GM21717 (cell line): Measurements from ENCODE around the gene HS2ST1.

Experiments used
- ATAC-seq: cut with Tn5 transposase; IDR thresholded peaks from one replicate; pipeline ENCODE4 v1.9.1; 2021; ENCODE audit warnings: mild to moderate bottlenecking, moderate library complexity; ENCODE audit not compliant: unreplicated experiment

Gene HS2ST1

DNA sequence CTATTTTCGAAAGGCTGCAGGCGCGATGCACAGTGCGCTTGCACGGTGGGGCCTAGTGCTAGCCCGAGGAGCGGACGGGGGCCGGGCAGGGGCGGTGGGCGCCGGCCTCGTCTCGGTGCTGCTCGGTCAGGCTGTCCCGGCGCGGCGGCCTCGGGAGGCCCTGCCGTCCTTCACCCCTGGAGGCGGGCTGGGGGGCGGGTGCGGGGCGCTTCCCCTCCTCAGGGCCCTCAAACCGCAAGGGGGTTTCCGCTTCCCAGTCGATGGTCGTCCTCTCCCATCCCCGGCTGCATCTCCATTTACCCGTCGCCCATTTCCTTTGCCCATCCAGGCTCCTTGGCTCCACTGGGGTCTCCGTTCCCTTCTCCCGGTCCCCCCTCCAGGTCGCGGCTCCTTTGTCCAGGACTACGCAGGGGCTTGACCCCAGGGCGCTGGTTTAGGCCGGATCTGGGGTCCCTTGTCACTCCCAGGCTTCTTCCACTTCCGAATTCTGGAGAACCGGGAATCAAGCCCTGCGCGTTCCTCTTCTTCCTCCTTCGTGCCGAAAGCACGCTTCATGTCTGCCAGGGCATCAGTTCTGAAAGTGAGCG, 217.9 kb downstream of the HS2ST1 start:
- ATAC-seq: peak; percentile 18

GRCh38 chr1:87134061-87134460, 219.6 kb downstream of the HS2ST1 start:
- ATAC-seq: no peak

DNA sequence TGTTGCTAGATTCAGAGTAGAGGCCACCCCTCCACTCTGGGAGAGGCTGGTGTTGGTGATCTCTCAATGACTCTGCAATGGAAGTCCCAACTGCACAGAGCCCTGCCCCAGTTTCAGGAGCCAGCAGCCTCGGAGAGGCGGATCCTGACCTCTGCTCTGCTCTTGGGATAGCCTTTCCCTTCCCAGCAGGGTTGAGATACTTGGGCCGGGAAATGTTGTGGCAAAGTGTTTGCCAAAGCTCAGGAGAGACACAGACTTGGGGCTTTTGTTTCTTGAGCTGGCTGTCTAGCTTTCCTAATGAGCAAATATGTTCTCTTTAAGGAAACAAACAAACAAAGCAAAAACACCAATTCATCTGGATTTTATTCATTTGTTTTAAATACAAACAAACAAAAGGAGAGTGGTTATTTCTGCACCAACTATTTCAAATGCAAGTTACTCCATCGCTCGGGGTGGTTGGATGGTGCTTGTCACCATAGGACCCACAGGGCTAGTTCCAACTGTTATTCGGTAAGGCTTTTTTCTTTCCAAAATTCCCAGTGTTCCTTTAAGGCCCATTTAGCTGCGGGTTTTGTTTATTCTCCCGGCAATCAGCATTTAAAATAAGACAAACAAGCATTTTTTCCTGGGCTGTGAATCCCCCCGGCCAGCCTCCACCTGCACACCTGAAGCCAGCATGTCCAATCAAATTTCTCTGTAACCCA, 220.3 kb downstream of the HS2ST1 start:
- ATAC-seq: no peak

GRCh38 chr1:87135329-87135712, 220.9 kb downstream of the HS2ST1 start:
- ATAC-seq: no peak

DNA sequence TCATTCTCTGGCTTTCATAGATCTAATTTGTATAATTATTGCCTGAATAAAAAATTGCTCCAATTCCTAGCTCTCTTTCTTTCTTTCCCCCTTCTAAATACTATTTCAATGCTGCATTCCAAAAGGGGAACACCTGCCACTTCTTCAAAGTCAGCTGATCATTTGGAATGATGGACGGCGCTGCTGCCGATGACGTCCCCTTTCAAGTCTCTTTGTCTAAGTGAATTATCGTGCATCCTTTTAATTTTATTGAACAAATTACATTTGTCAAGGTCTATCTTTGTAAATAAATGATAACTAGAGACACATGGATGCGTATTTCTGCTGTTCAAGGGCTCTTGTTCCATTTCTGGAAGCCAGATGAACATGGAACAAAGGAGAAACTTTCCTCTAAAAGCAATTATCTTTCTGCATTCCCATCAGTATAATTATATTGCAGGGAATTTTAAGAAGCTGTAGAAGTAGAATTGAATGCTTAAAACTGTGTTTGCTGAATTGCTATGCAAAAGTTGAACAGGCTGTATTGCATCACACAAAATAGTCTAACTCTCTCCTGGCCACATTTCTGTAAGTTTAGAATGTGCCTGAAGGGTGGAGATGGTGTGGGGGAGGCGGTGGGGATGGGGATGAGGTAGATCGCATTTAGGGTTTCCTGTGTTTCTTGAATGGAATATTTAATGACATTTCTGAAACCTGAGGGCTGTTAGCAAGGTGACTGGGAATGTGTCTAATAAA, 222.3 kb downstream of the HS2ST1 start:
- ATAC-seq: no peak

DNA sequence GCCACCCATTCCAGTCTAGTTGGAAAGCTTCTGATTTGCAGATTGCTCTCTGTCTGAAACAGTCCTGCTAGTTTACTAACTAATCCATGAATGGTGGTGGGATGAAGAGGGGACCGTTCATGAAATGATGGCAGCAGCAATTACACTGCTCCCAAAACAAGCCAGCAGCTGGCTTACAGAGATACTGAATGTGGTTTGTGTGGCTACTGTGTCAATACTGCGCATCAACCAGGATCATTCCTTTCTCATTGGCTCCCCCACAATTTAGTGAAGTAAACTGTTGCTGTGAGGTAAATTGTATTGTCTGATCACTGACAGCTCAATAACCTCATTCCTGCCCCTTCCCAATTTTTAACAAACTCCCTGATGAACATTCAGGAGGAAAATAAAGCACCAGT, 222.9 kb downstream of the HS2ST1 start:
- ATAC-seq: no peak

- ATAC-seq: no peak
Measured at GRCh38 chr1:87140831-87141540, 226.6 kb downstream of the HS2ST1 start.

DNA sequence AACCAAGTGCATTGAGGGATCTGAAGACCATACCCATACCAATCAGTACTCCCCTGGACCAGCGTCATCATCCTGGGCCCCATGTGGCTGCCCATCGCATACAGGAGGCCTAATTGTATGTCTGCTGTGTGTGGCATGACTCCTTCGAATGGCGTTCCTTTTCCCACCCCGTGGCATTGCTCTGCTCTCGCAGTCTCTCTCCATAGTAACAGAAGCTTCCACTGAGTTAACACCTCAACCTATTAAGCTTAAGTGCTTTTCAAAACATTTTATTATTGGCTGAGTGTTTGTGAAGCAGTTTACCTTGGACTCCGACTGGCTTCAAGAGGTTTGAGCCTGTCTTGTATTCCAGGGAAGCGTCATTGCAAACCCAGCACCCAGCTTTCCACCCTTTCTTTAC, 227.1 kb downstream of the HS2ST1 start:
- ATAC-seq: no peak

DNA sequence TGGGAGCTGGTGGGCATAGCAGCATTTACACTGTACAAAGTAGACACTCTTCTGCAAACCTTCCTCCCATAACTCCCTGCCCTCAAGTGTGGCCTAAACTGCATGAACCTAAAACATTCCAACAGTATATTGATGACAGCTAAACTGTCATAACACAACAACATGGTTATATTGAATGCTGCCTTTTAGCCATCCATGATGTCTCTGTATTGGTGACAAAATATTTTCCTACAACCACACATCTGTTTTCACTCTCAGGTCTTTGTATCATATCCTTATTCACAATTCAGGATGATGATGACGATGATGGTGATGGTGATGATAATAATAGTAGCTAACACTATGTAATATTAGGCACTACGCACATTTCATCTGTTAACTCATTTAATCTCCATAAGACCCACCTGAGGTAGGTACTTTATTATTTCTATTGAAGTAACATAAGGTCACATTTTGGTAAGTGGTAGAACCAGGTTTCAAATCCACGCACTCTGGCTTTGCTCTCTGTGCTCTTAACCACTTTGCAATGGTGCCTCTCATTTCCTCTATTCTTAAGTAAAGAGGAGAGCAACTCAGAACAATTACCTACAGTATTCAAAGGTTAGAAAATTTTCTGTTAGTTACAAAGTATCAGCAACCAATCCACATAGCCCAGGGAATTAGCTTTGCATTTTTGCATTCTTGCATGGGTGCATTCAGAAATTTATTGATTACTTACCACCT, 229.1 kb downstream of the HS2ST1 start:
- ATAC-seq: no peak

- no peak for ATAC-seq
Measured at GRCh38 chr1:87144316-87144895, 230.0 kb downstream of the HS2ST1 start.

GRCh38 chr1:87144981-87145380, 230.5 kb downstream of the HS2ST1 start:
- no peak for ATAC-seq

- ATAC-seq: no peak
Measured at GRCh38 chr1:87146538-87146937, 232.1 kb downstream of the HS2ST1 start.

GRCh38 chr1:87146986-87147385, 232.6 kb downstream of the HS2ST1 start:
- ATAC-seq: no peak

- no peak for ATAC-seq
Measured at GRCh38 chr1:87147851-87148250, 233.4 kb downstream of the HS2ST1 start.

GRCh38 chr1:87148661-87149060, 234.2 kb downstream of the HS2ST1 start:
- no peak for ATAC-seq

DNA sequence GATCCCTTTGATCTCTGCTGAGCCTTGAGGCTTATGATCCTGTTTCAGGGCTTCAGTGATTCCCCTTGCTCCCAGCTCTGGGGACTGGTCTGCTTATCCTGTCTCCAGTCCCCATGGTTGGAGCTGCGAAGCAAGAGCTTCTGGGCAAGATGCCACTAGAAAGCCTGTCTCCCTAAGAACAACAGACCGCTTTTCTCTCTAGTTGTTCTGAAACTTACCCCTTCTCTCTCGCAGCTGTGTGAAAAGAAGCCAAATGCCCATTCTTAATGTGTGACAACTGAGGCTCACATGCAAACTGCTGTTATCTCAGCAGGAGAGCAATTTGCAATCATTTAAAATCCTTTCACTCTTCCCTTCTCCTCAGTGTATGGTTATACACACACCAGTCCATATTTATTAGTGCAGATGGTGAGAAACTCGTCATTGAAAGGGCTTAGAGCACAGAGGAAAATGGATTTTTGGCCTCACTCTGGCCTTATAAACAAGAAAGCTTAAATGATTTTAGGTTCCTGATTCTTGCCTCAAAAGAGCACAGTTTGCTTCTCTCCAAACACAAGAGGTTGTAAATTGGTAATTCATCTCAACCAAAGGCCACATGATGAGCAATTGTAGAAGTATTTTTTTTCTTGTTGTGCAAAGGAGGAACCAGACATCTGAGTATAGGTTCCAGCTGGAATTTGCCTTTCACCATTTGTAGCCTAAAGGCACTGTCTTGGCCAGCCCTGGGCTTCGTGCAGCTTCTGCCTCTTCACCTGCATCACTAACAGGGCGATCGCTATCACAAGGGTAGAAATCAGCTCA, 235.0 kb downstream of the HS2ST1 start:
- no peak for ATAC-seq

DNA sequence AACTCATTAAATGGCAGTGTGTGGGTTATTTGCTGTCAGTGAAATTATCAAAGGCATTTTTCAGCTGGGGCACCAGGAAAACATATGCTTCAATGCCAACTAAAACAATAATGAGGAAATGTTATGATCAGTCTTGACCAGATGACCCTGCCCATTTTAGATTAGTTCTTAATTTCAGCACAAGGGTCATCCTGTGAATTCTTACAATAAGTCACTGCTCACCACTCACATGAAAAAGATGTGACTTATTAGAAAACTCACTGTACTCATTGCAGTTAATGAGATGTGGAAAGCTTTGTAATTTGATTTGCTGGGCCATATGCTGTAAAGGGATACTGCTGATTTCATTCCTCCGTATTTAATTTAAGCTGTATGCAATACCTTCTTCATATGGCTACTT, 235.7 kb downstream of the HS2ST1 start:
- no peak for ATAC-seq

DNA sequence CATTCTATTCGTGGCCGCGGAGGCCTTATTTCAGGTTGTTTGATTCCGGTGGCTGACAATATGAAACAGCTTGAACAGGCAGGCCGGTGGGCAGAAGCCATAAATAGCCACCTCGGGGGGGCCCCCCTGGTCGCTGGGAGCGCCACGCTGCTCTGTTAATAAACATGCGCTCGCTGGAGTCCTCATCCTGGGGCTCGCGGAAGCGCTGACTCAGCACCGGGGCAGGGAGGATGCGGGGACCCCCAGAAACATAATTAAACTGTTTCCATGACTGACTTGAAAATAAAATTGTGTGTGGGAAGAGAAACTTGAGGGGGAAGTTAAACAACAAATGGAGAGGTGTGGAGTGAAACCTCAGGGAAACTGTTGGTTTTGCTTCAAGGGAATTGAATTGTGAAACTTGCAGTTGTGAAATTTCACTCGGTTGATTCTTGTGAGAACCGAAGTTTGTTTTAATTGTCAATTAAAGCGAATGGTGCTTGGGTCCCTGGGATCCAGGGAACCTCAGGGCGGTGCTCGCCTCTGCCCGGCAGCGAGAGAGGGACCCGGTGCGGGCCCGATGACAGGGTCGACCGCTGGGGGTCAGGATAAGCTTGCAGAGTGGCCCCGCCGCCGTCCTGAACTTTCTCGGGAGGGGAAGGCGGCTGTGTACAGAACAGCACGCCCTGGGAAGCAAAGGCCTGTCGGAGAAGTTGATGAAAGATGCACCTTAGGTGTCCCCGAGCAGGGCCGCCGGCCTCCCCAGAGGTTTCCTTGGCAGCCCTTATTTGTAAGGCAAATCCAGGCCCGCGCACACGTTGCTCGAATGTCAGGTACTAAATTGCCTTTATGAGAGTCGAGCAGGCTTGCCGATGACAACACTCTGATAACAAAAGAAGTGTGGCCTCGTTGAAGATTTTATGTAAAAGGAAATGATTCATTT, 237.3 kb downstream of the HS2ST1 start:
- ATAC-seq: peak; percentile 83

GRCh38 chr1:87154384-87154783, 239.9 kb downstream of the HS2ST1 start:
- ATAC-seq: no peak
